Esophagus muscularis mucosa (tissue), 4 donors: ENCODE data around the gene VAMP5. TPM values are rescaled to one million over a fixed set of nuclear protein-coding genes. Genes with fewer than 3 reads are reported as not detected.

Experiments used
- DNase-seq: peaks from one replicate; pipeline ENCODE4 v3.0.0-alpha.2; 2017; ENCODE audit errors: extremely low spot score
- H3K27ac ChIP-seq, 4 donors: fragments of 200-600 bp; sonication (generic); replicated peaks in 1 of 4; 1 replicate in 3 of 4; 2 replicates in 1 of 4; pipeline ENCODE4 v1.5.1; 2016 to 2019; ENCODE audit warnings: mild to moderate bottlenecking in 1 of 4
- H3K27me3 ChIP-seq, 4 donors: fragments of 200-600 bp; sonication (generic); one replicate each; pipeline versions ENCODE4 v1.5.1 to v1.6.0; 2016 to 2019
- H3K36me3 ChIP-seq, 4 donors: fragments of 200-600 bp; sonication (generic); one replicate each; pipeline ENCODE4 v1.5.1; 2016 to 2019
- H3K4me1 ChIP-seq, 4 donors: fragments of 200-600 bp; sonication (generic); one replicate each; pipeline ENCODE4 v1.5.1; 2016 to 2019
- H3K4me3 ChIP-seq, 4 donors: fragments of 200-600 bp; sonication (generic); 1 replicate in 2 of 4; 2 replicates in 2 of 4; pipeline ENCODE4 v1.5.1; 2016 to 2019; ENCODE audit warnings: mild to moderate bottlenecking in 4 of 4, moderate library complexity in 1 of 4
- H3K9me3 ChIP-seq, 4 donors: fragments of 200-600 bp; sonication (generic); 1 replicate in 3 of 4; 2 replicates in 1 of 4; pipeline ENCODE4 v1.5.1; 2016 to 2019
- EP300 ChIP-seq: sonication (generic); formaldehyde crosslinking; IDR thresholded peaks from one replicate; pipeline ENCODE4 v1.6.1; 2017; ENCODE audit warnings: antibody characterized with exemption
- POLR2A ChIP-seq: fragments of 450-650 bp; IDR thresholded peaks from one replicate; pipeline ENCODE4 v1.6.1; 2017; ENCODE audit warnings: antibody characterized with exemption, moderate library complexity, mild to moderate bottlenecking, low read depth
- POLR2AphosphoS5 ChIP-seq, 2 donors: sonication (generic); formaldehyde crosslinking; IDR thresholded peaks; one replicate each; pipeline ENCODE4 v1.6.1; 2017; ENCODE audit warnings: antibody characterized with exemption in 2 of 2
- WGBS: methylation state at CpG from one replicate; pipeline ENCODE4 v1.1.5; 2018; 5-methylcytosine and 5-hydroxymethylcytosine counted together
- intact Hi-C: fragments of 100-400 bp; cut with DNase I; formaldehyde crosslinking; loops from one replicate; pipeline ENCODE4 v1.15.1; 2023
- total RNA-seq, 4 donors: library from RNA; depleted of rRNA; stranded (reverse); fragments of >200 nt; gene quantifications; one replicate each; pipeline versions ENCODE4 v1.1.0 to v1.2.1, GENCODE V29; 2016
- TF ChIP-seq, protein P1 (sequence below), 3 experiments: fragments of 200-600 bp in 2 of 3; fragments of 450-650 bp in 1 of 3; sonication (generic) in 2 of 3; IDR thresholded peaks; one replicate each; pipeline ENCODE4 v1.5.1; 2017 to 2019; ENCODE audit warnings: antibody characterized with exemption in 3 of 3, mild to moderate bottlenecking in 2 of 3, moderate library complexity in 1 of 3

VAMP5 gene
- total RNA-seq, 4 donors from 2014 or later, result 35.6 to 50.7 (median 42.0) TPM

DNA sequence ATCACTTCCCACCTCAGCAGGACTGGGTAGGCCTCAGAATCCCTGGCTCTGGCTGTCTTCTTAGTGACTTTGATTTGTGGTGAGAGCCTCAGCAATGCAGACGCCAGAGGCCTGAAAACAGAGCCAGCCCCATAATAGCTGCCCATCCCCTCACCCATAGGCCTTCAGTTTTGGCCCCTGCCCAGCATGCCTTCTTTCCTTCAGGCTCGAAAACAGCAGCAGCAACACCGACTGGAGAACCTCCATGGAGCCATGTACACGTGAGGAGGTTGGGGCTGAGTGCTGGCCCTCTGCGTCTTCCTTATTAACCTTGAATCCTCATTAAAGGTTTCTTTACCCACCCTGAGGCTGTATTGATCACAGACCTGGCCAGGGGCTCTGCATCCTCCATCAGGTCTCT lies 13.0 kb downstream of the VAMP5 start:
- WGBS, result 70% methylated on average over 5 of the region's 5 CpGs
- Histone ChIP-seq H3K27ac (peak overlapping the region in 2 of 4 donors; percentile 88 to 90), H3K36me3 (peaks cover 15 to 53% (median 48%) of the 10 kb centered on the region in 4 donors), H3K4me1 (peaks cover 36 to 62% (median 52%) of the 10 kb centered on the region in 4 donors), H3K27me3 (no peaks in the 10 kb centered on the region), H3K4me3 (no peak overlapping the region), H3K9me3 (no peaks in the 10 kb centered on the region)
- TF ChIP-seq EP300, result no peak
- no peak for TF ChIP-seq POLR2A
- TF ChIP-seq, protein P1, sequence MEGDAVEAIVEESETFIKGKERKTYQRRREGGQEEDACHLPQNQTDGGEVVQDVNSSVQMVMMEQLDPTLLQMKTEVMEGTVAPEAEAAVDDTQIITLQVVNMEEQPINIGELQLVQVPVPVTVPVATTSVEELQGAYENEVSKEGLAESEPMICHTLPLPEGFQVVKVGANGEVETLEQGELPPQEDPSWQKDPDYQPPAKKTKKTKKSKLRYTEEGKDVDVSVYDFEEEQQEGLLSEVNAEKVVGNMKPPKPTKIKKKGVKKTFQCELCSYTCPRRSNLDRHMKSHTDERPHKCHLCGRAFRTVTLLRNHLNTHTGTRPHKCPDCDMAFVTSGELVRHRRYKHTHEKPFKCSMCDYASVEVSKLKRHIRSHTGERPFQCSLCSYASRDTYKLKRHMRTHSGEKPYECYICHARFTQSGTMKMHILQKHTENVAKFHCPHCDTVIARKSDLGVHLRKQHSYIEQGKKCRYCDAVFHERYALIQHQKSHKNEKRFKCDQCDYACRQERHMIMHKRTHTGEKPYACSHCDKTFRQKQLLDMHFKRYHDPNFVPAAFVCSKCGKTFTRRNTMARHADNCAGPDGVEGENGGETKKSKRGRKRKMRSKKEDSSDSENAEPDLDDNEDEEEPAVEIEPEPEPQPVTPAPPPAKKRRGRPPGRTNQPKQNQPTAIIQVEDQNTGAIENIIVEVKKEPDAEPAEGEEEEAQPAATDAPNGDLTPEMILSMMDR (IDR thresholded peaks at IDR 0.05), result no peak
- TF ChIP-seq POLR2AphosphoS5 (IDR thresholded peaks at IDR 0.05), result no peak
- intact Hi-C loops, result loop anchor here (5.0 kb wide), 1 partner anchor 35 kb away; the partner anchor contains the start of gene GGCX
- DNase-seq, result no peak

DNA sequence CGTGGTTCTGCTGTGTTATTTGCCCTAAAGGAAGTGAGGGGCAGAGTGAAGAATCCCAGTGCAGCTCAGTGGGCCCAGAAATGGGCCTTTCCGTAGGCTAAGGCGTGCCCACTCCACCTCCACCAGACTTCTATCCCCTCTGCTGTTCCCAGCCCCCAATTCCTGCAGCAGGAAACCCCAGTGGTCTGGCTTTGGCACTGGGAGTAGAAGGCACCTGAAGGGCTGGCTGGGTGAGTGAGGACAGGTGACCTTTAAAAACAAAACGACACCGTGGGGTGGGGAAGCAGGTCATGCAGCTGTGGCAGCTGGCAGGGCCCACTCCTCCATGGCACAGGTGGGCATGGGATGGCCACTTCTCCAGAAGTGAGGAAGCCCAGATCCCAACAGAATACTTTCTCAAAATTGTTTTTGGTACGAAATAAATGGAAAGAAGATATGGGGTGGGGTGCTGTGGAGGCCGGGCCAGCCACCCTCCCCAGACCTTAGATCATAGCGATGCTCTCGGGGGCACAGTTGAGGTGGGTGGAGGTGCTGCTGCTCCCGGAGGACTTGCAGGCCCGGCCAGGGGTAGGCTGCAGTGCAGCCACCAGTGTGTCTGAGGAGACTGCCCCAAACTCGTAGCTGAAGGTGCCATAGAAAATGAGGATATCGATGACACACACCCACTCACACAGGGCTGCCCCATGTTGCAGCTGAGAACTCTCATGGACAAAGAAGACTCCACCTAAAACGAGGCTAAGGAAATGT lies 14.5 kb downstream of the VAMP5 start:
- WGBS, result 85% methylated on average over 13 of the region's 14 CpGs
- peaks cover 40 to 67% (median 58%) of the 10 kb centered on the region in 4 donors for H3K4me1 ChIP-seq

DNA sequence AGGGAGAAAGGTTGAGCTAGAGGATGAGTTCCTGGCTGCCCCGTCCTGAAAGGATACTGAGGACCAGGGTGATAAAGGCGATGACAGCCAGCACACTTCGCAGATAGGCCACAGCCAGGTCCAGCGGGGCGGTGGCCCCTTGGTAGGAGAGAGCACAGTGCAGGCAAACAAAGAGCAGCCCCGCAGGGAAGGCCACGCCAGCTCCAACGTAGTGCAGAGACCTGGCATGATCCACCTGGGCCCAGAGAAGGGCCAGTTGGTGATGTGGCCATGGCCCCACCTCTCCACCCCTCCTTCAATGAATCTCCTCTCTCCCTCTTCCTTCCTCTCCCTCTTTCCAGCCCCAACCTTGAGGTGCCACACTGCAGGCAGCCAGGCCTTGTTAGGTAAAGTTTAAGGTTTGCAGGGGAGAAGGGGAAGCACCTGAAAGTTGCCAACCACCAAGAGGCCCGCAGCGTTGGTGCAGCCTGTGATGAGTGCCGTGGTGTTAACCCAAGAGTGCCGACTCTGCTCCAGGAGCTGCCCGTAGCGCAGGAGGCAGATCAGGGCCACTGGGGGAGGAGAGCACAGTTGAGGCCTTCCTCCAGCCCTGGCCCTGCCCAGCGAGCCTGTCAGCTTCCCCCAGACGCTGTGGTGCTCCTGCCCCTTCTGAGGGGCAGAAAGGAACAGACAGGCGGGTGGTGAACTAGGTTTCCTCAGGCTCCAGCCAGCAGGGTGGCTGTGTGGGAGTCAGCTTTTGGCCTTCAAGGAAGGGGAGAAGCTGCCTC lies 15.4 kb downstream of the VAMP5 start:
- DNase-seq, result no peak
- no peak overlapping the region for H3K4me3 ChIP-seq
- WGBS, result 76% methylated on average over 16 of the region's 17 CpGs
- TF ChIP-seq POLR2AphosphoS5 (IDR thresholded peaks at IDR 0.05) (no peak), POLR2A (no peak), EP300 (no peak)
- TF ChIP-seq, protein P1 (IDR thresholded peaks at IDR 0.05), result no peak
- peak overlapping the region in 1 of 4 donors; percentile 88 for H3K27ac ChIP-seq
- H3K9me3 ChIP-seq, result no peaks in the 10 kb centered on the region
- H3K27me3 ChIP-seq, result no peaks in the 10 kb centered on the region
- intact Hi-C loops, result loop anchor here (5.0 kb wide), 2 partner anchors 37 to 167 kb away; partner anchors contain the start of gene GGCX
- peaks cover 15 to 46% (median 44%) of the 10 kb centered on the region in 4 donors for H3K36me3 ChIP-seq
- H3K4me1 ChIP-seq, result peaks cover 42 to 67% (median 59%) of the 10 kb centered on the region in 4 donors

More for the DNA sequence above, 14.5 kb downstream of the VAMP5 start:
- H3K4me3 ChIP-seq, result no peak overlapping the region
- H3K27me3 ChIP-seq, result no peaks in the 10 kb centered on the region
- H3K9me3 ChIP-seq, result no peaks in the 10 kb centered on the region
- TF ChIP-seq EP300, result no peak
- TF ChIP-seq POLR2A, result no peak
- TF ChIP-seq POLR2AphosphoS5 (IDR thresholded peaks at IDR 0.05), result no peak
- TF ChIP-seq, protein P1 (IDR thresholded peaks at IDR 0.05), result no peak
- H3K36me3 ChIP-seq, result peaks cover 15 to 46% (median 44%) of the 10 kb centered on the region in 4 donors
- intact Hi-C loops, result loop anchor here (5.0 kb wide), 1 partner anchor 36 kb away; the partner anchor contains the start of gene GGCX
- H3K27ac ChIP-seq, result no peak overlapping the region
- no peak for DNase-seq

DNA sequence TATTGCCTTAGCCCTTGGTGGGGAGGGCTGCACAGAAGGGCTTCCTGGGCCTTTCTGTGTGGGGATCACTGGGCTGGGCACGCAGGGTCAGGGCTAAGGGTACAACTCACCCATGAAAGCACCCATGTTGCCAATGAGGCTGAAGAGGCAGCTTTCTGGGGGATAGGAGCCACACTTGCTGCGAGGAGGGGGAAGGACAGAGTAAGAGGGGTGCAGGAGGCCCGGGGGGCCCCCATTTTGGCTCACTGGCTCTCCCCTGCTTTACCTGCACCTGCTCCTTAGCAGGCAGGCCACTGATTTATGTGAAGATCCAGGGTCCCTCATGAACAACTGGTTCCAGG lies 16.0 kb downstream of the VAMP5 start:
- Histone ChIP-seq H3K4me3 (no peak overlapping the region), H3K27ac (peak overlapping the region in 1 of 4 donors; percentile 88), H3K27me3 (no peaks in the 10 kb centered on the region), H3K9me3 (no peaks in the 10 kb centered on the region), H3K4me1 (peaks cover 43 to 67% (median 59%) of the 10 kb centered on the region in 4 donors), H3K36me3 (peaks cover 15 to 46% (median 44%) of the 10 kb centered on the region in 4 donors)
- intact Hi-C loops, result loop anchor here (5.0 kb wide), 1 partner anchor 168 kb away; no protein-coding TSS in a partner anchor
- TF ChIP-seq POLR2A (no peak), EP300 (no peak), POLR2AphosphoS5 (IDR thresholded peaks at IDR 0.05) (no peak)
- TF ChIP-seq, protein P1 (IDR thresholded peaks at IDR 0.05), result no peak
- no peak for DNase-seq
- 100% methylated on average over 1 of the region's 3 CpGs for WGBS
